Amygdala (tissue), 56 donors: ENCODE results near the gene IER5.

Experiments
- DNase-seq, 56 donors: peaks; one replicate each; lab custom pipeline; 2025; lab: John Stamatoyannopoulos, UW

Gene IER5

GRCh38 chr1:181128592-181129497 lies 40.3 kb downstream of the IER5 start:
- peak in 10 of 56 donors; percentile 7 to 35 (median 20) for DNase-seq

- peak in 5 of 56 donors; percentile 11 to 47 (median 41) for DNase-seq
Observed at GRCh38 chr1:181129771-181130606, 41.5 kb downstream of the IER5 start.

GRCh38 chr1:181131255-181131941 lies 42.9 kb downstream of the IER5 start:
- DNase-seq = no peak

GRCh38 chr1:181133441-181133951 lies 45.0 kb downstream of the IER5 start:
- DNase-seq = no peak

GRCh38 chr1:181133969-181134418 lies 45.5 kb downstream of the IER5 start:
- DNase-seq = no peak

GRCh38 chr1:181134543-181135436 lies 46.3 kb downstream of the IER5 start:
- peak in 2 of 56 donors; percentile 25 to 31 for DNase-seq

- DNase-seq = no peak
Observed at GRCh38 chr1:181135437-181135731, 46.9 kb downstream of the IER5 start.

- DNase-seq = no peak
Observed at GRCh38 chr1:181135815-181136737, 47.6 kb downstream of the IER5 start.

GRCh38 chr1:181136738-181137122 lies 48.2 kb downstream of the IER5 start:
- no peak for DNase-seq

GRCh38 chr1:181137217-181137743 lies 48.8 kb downstream of the IER5 start:
- DNase-seq = no peak

GRCh38 chr1:181139631-181140061 lies 51.1 kb downstream of the IER5 start:
- DNase-seq = no peak

GRCh38 chr1:181140398-181140797 lies 51.9 kb downstream of the IER5 start:
- peak in 1 of 56 donors; percentile 11 for DNase-seq

GRCh38 chr1:181140891-181141290 lies 52.4 kb downstream of the IER5 start:
- no peak for DNase-seq

- DNase-seq = peak in 2 of 56 donors; percentile 45 to 48
Observed at GRCh38 chr1:181141431-181141910, 53.0 kb downstream of the IER5 start.
